Tibial nerve (tissue), 4 donors: ENCODE measurements around the gene EXOC2.

ENCODE experiments used
- CTCF ChIP-seq, 5 experiments: fragments of 200-600 bp in 3 of 5; fragments of 450-650 bp in 2 of 5; sonication (generic) in 3 of 5; IDR thresholded peaks; one replicate each; pipeline ENCODE4 v1.5.1; 2016 to 2019; ENCODE audit warnings: antibody characterized with exemption in 5 of 5, mild to moderate bottlenecking in 3 of 5, moderate library complexity in 2 of 5
- EP300 ChIP-seq, 2 donors: sonication (generic); formaldehyde crosslinking; IDR thresholded peaks; one replicate each; pipeline ENCODE4 v1.6.1; 2017; ENCODE audit warnings: antibody characterized with exemption in 2 of 2, mild to moderate bottlenecking in 1 of 2

GRCh38 chr6:636488-636887 lies 56.5 kb downstream of the EXOC2 start:
- no peak for TF ChIP-seq CTCF (IDR thresholded peaks at IDR 0.05)
- TF ChIP-seq EP300 (IDR thresholded peaks at IDR 0.05) = no peak
